ENCODE measurements around the gene TNS1.

- TF ChIP-seq CTCF (IDR thresholded peaks at IDR 0.05; ENCODE audit: insufficient read depth, low read length) (no peak), POLR2AphosphoS5 (IDR thresholded peaks at IDR 0.05; ENCODE audit: low read depth) (no peak)
Observed at GRCh38 chr2:217954971-217955740, 47.6 kb downstream of the TNS1 start.
